T-helper 1 cell treated with Interleukin-12 subunit alpha and Interleukin-12 subunit beta and Interleukin-4 antibody, amounts not matched to agents 30 ng/mL and 1 ng/mL, for 36 hours (primary cell): ENCODE results near the gene SPRY1. TPM values are rescaled to one million over a fixed set of nuclear protein-coding genes. Genes with fewer than 3 reads are reported as not detected.

Experiments
- intact Hi-C: fragments of 100-400 bp; cut with micrococcal nuclease; formaldehyde crosslinking; loops from one replicate; pipeline ENCODE4 v1.15.1; 2024
- total RNA-seq: library from RNA; stranded (reverse); gene quantifications from 2 replicates; pipeline ENCODE4 v1.2.3, GENCODE V29; 2022

The SPRY1 gene, protein sequence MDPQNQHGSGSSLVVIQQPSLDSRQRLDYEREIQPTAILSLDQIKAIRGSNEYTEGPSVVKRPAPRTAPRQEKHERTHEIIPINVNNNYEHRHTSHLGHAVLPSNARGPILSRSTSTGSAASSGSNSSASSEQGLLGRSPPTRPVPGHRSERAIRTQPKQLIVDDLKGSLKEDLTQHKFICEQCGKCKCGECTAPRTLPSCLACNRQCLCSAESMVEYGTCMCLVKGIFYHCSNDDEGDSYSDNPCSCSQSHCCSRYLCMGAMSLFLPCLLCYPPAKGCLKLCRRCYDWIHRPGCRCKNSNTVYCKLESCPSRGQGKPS
- 17.5 and 18.1 TPM in 2 replicates for total RNA-seq

DNA sequence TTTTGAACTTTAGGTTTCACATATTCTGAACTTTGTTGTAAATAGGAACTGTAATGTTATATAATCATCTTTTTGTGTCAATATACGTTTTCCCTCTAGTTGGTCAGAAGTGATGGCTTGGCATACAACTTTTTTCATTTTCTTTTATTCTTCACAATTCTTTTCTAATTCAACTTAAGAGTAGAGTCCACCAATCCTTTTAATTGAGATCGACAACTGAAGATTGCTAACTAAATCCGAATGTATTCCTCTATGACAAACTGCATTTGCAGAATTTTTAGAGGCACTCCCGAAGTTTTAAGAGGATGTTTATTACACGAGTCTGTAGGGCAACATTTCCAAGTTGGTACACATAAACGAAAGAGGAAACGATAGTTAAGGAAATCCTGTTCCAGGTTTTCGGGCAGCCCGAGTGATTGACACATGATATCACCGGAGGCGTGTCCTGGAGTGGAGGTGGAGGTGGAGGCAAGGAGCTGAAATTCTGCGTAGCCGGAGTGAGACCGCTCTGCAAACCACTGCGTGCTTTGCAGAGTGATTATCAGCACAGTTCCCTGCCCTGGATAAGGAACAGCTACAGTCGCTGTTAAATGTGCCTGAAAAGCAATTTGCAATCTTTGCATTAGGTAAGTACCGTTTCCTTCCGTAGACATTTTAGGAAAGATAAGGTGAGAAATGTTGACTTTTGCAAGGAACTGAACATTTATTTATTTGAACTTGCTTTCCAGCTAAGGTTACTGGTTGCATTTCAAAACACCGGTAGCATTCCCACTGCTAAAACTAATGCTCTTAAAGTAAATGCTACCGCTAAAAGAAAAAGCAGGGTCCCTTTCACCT, at the start of gene SPRY1:
Gene SPRY1, plus strand, starts transcription at position 489 of the 837 bp plus-strand sequence. CDS start 4,797 bp downstream, outside the sequence.
- intact Hi-C loops: loop anchor here (1.0 to 10.0 kb wide), 14 partner anchors 22 to 1594 kb away; partner anchors contain the start of genes ANKRD50, BBS12, BLTP1 and CCNA2

DNA sequence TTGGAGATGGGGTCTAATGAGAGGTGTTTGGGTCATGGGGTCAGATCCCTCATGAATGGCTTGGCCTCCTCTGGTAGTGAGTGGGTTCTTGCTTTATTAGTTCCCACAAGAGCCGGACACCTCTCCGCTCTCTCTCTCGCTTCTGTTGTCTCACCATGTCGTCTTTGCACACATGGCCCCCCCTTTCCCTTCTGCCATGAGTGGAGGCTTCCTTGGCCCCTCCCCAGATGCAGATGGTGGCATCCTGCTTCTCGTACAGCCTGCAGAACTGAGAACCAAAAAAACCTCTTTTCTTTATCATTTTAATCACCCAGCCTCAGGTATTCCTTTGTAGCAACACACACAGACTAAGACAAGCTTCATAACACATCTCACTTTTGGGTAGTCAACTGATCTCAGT, 49.6 kb upstream of the SPRY1 start:
- intact Hi-C loops: no loop called here

DNA sequence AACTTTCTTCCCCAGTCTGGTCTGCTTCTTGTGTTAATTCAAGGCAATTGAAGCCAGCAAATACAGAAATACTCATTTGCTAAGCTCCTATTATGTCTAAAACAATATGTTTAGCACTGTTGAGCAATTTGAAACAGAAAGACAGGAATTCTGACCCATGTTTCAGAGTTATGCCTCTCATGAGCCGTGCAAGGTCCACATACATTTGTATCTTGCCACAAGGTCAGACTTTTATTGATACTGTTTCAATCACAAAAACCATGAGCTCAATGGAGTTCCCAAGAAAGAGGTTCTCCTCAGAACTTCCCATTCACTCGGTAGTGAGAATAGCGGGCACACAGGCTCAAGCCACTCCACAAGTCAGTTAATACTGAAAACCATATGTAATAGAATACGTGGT, 47.6 kb upstream of the SPRY1 start:
- intact Hi-C loops: no loop called here

DNA sequence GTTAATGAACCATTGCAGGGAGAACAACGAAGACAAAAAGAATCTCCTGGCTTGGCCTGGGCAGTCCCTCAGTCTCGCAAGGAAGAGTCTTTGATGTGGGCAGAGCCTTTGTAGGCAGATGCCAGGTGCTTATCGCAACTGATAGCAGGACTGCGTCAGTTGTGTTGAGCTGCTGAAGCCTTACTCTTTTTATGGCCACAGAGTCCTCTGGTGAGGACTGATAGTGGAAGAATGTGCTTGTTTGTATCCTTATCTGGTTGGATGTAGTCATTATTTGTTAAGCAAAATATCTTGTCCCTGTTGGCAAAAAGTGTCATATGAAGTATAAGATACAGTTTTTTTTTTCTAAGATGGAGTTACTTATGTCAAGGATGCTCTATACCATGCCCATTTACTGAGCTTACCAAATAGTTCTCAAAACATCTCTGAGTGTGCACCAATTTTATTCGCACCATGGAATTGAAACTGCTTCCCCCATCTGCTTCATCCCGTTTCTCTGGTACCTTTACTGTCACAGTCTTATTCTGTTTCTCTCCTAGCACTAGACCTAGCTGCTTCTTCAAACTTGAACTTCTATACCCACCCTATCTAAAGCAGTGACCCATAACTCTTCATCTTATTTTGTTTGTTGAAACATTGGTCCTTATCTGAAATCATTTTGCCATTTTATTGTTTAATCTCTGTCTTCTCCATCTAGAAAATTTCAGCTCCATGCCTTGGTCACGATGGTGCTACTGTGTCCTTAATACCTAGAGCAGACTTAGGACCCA, 47.0 kb upstream of the SPRY1 start:
- intact Hi-C loops: loop anchor here (1.0 kb wide), 2 partner anchors 312 to 913 kb away; no protein-coding TSS in a partner anchor

DNA sequence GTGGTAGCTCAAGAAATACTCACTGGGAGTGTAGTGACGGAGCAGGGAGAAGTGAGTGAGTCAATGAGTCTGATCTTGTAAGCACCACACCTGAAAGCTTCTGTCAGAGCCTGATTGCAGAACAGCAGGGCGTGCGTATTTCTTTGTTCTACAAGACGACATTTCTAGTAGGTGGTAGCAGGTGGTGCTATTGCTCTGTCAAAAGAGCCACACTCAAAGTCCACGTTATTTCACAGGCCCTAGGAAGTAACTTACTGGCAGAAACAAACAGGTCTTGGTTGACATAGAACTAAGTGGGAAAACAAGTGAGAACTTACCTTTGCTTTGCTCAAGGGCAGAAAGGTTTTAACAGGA, 46.4 kb upstream of the SPRY1 start:
- intact Hi-C loops: loop anchor here (1.0 kb wide), 2 partner anchors 311 to 912 kb away; no protein-coding TSS in a partner anchor

DNA sequence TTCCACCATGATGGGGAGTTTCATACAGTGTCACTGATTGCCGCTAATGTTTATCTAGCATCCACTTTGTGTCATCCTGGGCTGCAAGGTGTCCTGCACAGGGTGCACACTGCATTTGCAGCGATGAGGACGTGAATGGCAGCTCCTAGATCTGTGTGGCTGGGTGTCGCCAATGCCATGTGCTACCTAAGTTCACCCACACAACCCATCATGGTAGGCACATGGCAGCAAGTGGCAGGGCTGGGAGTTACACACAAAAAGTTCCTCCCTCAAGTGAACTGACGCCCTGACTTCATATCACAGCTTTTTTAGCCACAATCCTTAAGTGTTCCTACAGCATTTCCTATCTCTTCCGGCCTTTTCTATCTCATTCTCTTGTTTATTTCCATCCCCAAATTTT, 45.9 kb upstream of the SPRY1 start:
- intact Hi-C loops: loop anchor here (1.0 kb wide), 2 partner anchors 311 to 912 kb away; no protein-coding TSS in a partner anchor

DNA sequence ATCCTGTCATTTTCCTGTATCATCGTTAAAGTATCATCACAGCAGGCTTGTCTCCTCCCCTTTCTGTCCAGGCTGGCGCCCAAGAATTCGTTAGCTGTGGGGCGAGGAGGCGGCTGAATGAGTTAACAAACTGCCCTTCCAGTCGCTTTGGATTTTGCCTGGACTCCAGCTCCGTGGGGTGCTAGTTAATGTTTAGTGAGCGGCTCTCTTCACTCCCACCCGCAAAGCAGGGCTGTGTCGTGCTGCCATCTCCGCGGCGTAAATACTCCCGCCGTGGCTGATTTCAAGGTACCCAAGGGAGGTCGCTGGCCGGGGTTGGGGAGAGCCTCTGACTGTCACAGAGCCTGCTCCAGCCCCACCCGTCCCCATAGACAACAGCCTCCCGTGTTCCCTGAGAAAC, 44.9 kb upstream of the SPRY1 start:
- intact Hi-C loops: no loop called here

DNA sequence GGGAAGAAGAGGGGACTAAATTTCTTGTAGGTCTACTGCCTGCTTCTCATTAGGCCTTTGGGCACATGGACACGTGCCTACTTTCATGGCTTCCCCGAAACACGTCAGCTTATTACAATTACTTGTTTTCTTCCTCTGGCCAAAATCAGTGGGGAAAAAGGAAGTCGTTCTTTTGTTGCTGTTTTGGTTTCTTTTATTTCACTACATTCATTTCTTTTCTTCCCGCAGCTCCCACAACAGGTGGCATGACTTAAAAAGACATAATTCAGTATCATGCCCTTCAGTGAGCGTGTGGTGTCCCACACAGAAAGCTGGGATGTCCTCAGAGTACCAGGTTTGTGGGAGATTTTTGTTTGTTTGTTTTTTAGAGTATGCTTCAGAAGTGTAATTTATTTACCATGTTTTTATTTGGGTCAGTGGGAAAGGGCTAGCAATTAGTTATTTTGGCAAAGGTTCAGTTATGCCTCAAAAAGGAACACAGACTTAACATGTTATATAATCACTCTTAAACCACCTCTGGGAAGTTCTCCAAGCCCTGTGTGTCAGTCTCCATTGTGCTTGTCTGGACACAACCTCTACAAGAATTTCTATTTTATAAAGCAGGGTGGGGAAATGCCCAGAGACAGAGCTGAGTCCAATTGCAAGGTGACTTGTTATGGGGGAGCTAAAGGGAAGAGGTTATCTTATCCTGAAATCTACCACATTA, 44.2 kb upstream of the SPRY1 start:
- intact Hi-C loops: no loop called here

DNA sequence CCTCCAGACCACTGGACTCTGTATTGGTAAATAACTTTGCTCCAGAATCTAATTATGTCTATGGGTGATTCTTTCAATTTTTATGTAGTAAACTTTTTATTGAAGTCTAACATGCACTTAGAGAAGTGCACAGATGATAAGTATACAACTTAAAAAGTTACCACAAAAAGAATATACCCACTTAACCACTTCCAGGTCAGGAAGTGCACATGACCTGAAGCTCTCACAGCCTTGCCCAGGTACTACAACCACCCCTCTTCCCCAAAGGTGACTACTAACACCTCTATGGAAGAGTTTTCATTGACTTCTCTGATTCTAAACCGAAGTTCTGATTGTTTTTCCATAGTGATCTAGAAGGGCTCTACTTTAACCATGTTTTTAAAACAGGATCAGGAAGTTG, 43.6 kb upstream of the SPRY1 start:
- intact Hi-C loops: no loop called here

DNA sequence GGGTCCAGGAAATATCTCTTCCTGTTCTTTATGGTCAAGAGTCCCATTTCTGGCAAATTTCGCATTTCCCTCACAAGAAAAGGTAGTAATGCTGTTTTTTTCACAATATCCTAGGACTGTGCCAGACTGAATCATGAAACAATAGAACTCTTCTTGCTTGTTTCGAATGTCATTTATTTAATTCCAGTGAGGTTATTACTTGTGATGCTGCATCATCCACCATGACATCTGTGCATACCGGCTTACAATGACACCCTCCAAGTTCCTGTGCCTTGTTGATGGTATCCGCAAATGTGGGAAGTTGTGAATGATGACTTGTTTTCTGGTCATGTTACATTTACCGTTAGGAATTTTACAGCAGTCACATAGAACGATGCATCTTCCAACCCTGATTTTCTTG, 42.9 kb upstream of the SPRY1 start:
- intact Hi-C loops: no loop called here

DNA sequence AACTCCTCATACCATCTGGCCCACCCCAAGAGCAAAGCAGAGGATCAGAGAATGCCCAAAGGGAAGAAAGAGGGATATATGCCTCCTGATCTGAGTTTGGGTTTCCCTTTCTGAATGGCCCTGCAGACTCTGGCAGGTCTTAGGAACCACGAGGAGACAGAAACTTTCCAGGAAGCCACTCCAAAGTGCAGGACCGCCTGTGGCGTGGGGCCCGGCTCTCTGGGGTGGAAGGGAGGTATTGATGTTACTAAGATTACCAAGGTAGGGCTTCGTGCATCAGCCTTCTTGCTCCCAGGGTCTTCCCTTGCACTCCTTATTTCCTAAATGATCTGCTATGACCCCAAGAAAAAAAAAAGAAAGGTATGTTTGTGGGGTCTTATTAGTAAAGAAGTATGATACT, 41.9 kb upstream of the SPRY1 start:
- intact Hi-C loops: no loop called here

DNA sequence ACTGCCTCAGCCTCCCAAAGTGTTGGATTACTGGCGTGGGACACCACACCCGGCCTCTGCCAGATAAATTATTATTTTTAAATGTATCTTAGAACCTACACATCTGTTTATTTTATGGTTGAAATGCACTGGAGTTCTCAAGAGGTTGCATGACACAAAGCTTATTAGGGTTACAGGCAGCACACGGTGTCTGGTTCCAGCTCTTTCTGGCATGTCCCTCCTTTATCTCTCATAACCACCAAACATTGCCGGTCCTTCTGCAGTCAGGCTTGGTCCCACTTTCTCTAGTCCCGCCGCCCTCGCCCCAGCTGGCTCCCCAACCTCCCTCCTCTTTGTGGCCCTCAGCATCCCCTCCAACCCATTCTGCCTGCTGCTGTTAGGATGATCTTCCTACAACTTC, 39.7 kb upstream of the SPRY1 start:
- intact Hi-C loops: no loop called here

DNA sequence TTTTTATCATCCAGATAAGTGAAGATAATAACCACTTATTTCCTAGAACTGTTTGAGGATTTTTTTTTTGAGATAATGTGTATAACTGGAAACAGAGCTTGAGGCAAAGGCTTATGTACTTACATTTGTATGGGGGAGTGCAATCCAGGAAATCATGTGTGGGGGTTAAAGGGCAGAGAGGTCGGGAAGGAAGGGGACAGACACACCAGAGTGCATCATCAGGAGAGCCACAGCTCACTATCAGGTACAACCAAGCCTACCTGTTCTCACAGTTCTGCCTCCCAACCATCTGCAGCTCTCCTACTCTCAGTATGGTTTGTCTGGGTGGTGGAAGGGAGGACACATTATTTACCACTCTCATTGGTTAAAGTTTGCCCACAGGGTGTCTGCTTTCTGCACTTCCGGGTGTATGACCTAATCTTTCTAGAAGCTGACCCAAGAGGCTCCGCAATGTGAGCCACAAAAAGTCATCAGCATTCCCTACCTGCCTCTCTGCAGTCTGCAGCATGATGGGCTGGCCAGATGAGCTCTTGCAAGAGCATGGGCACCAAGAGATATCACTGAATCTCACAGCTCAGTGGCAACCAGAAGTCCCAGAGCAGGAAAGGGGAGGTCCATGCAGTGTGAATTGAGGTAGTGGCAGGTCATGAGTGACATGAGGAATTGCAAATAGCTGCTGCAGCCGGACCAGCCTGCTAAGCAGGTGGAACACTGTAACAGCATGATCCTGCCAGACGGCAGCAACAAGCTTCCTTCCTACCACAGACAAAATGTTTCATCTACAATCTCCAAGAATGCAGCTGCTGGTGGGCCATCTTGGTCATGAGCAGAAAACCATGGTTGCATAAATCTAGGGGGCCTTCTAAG, 36.9 kb upstream of the SPRY1 start:
- intact Hi-C loops: no loop called here

DNA sequence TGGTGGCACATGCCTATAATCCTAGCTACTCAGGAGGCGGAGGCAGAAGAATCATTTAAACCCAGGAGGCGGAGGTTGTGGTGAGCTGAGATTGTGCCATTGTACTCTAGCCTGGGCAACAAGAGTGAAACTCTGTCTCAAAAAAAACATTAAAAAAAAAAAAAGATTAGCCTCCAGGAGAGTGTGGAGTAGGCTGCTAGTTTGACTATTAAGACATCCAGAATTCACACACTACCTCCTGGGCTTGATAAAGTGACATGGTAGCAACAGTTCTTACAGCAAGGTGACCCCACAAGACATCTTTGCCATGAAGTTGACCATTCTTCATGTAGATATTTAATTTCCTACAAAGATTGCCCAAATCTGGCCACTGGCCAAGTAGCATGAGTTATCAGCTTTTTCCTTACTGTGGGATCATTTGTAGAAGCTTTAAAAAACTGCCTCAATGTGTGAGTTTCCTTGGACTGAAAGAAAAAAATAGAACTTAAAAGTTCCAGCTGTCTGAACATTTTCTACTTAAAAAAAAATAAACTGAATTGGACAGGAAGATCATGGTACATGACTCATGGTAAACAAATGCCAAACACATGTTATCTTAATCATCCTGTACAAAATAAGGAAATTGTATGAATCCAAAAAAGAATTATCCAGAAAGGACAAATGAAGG, 35.3 kb upstream of the SPRY1 start:
- intact Hi-C loops: no loop called here

DNA sequence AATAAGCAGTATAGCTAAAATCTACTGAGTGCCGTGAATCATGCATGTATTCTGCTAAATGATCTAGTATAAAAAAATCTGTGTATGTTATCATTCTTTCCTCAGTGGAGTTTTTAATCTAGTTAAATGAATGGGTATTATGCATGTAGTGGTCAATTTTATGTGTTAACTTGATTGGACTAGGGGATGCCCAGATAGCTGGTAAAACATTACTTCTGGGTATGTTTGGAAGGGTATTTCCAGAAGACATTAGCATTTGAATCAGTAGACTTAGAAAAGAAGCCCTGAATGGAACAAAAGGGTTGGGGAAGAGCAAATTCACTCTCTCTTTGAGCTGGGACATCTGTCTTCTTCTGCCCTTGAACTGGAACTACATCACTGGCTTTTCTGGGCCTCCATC, 34.5 kb upstream of the SPRY1 start:
- intact Hi-C loops: no loop called here

DNA sequence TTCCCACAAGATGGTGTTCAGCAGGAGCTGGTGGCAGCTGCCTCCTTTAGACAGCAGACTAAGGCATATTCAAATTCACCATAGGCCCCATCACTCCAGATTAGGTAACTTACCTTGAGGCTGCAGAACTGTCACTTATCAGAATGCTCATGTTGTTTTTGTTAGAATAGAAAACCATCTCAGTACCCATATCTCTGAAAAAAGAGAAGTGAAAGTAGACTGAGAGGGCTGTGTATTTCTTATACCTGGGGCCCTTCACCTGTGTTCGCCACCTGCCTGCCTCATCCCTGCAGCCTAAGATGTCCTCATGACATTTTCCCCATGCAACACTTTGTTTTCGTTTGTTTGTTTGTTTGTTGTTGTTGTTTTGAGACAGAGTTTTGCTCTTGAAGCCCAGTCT, 32.9 kb upstream of the SPRY1 start:
- intact Hi-C loops: no loop called here

DNA sequence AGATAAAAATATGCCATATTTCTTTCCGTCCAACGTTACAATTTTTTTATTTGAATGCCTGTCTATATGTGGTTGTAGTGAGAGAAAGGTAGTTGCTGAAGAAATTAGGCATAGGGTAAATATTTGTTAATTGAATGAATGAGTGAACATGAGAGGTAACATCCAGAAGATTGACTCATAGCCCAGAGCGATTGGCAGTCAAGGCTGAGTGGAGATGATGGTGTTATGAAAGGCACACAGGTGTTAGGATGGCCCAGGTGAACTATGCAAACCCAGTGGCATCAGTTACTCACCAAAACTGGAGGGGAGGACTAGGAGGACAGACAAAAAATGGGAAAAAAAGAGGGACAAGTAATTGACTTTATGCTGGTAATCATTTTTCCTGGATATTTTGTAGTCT, 31.7 kb upstream of the SPRY1 start:
- intact Hi-C loops: no loop called here

DNA sequence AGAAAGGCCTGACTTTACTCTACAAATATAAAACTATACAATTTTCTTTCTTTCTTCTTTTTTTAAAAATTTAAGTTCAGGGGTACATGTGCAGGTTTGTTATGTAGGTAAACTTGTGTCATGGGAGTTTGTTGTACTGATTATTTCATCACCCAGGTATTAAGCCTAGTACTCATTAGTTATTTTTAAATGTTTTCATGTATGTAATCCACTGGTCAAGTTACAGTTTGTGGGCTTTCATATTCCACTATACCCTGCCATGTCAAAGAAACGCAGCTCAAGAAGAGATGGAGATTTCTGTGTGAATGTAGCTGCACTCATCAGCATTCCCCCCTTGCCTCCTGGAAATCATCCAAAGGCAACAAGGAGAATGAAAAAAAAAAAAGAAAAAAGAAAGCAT, 31.2 kb upstream of the SPRY1 start:
- intact Hi-C loops: no loop called here

DNA sequence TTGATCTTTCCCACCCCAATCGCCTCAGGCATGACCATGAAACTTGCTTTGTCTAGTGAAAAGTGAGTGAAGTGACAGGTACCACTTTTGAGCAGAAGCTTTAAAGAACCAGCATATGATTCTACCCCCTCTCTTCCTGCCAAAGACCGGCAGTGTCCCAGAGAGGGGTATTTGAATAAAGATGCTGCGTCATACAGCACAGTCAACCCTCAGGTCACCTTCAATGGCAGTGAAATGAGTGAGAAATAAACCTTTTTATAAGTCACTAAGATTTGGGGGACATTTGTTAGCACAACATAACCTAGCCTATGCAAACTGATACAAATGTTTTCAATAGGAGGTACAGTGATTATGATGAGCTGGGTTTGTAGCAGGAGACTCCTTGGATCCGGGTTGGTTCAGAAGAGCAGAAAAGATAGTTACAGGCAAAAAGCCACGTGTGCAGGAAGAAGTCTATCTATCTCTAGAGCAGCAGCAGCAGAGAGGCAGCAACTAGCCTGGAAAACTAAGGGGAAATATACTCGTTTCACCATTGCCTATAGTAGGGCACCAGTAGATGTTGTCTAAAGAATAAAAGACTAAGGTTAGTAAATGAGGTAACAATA, 30.3 kb upstream of the SPRY1 start:
- intact Hi-C loops: no loop called here
